WTC11 (cell line): ENCODE data around the gene SLC25A40. TPM values are rescaled to one million over a fixed set of nuclear protein-coding genes. Genes with fewer than 3 reads are reported as not detected.
"Not testable (repeated sequence)": the region's sequence is repeated elsewhere in the genome, so short reads cannot be mapped to it uniquely, and the experiment has no call there.

Experiments
- ATAC-seq: fragments of 200-7000 bp; cut with Tn5 transposase; 2 replicates; pipeline ENCODE4 v1.10.0; 2021; ENCODE audit warnings: mild to moderate bottlenecking, moderate library complexity
- CTCF ChIA-PET: fragments of 300-600 bp; sonication (Branson Sonifier 250); formaldehyde crosslinking; loops from one replicate; lab custom pipeline; 2021; ENCODE audit warnings: antibody characterized with exemption; lab: Charles Lee
- POLR2A ChIA-PET: fragments of 350-600 bp; sonication (Branson Sonifier 250); formaldehyde crosslinking; loops from one replicate; lab custom pipeline; 2021; ENCODE audit warnings: antibody characterized with exemption; lab: Charles Lee
- DNase-seq: peaks from one replicate; pipeline ENCODE4 v3.0.0; 2021; ENCODE audit warnings: low spot score
- H3K27ac Mint-ChIP-seq: 2 replicates; pipeline ENCODE4 v1.8.0; 2021; ENCODE audit warnings: mixed read lengths
- H3K27me3 Mint-ChIP-seq: 2 replicates; pipeline ENCODE4 v1.8.0; 2021; ENCODE audit warnings: low read depth, mild to moderate bottlenecking, moderate library complexity, mixed read lengths
- H3K36me3 Mint-ChIP-seq: 2 replicates; pipeline ENCODE4 v1.8.0; 2021; ENCODE audit warnings: mixed read lengths
- H3K4me1 Mint-ChIP-seq: 2 replicates; pipeline ENCODE4 v1.8.0; 2022; ENCODE audit warnings: mixed read lengths
- H3K4me3 Mint-ChIP-seq: 2 replicates; pipeline ENCODE4 v1.8.0; 2021; ENCODE audit warnings: mild to moderate bottlenecking, moderate library complexity, mixed read lengths
- H3K9me3 Mint-ChIP-seq: 2 replicates; pipeline ENCODE4 v1.8.0; 2021; ENCODE audit warnings: mixed read lengths
- AR ChIP-seq: fragments of 250-450 bp; sonication (Bioruptor Pico); IDR thresholded peaks from 2 replicates; pipeline ENCODE4 v1.9.0; 2021; ENCODE audit warnings: mild to moderate bottlenecking
- ATF1 ChIP-seq: sonication (generic); formaldehyde crosslinking; IDR thresholded peaks from 2 replicates; pipeline ENCODE4 v1.8.1; 2023; ENCODE audit warnings: mild to moderate bottlenecking, moderate library complexity, missing genetic modification reagents
- ELF4 ChIP-seq: sonication (generic); formaldehyde crosslinking; IDR thresholded peaks from 2 replicates; pipeline ENCODE4 v1.8.1; 2022; ENCODE audit warnings: low read depth, mild to moderate bottlenecking, moderate library complexity, missing genetic modification reagents
- ETV6 ChIP-seq: sonication (generic); formaldehyde crosslinking; IDR thresholded peaks from 2 replicates; pipeline ENCODE4 v1.8.1; 2022; ENCODE audit warnings: mild to moderate bottlenecking, missing genetic modification reagents
- FOXJ3 ChIP-seq: sonication (generic); formaldehyde crosslinking; IDR thresholded peaks from 2 replicates; pipeline ENCODE4 v1.9.0; 2021; ENCODE audit warnings: missing genetic modification reagents, mild to moderate bottlenecking, borderline replicate concordance
- GTF2I ChIP-seq: fragments of 250-450 bp; sonication (Bioruptor Pico); conservative IDR thresholded peaks from 2 replicates; pipeline ENCODE4 v1.4.0; 2021; ENCODE audit warnings: mild to moderate bottlenecking
- KAT7 ChIP-seq: sonication (generic); formaldehyde crosslinking; IDR thresholded peaks from 2 replicates; pipeline ENCODE4 v1.8.1; 2023; ENCODE audit warnings: missing genetic modification reagents, mild to moderate bottlenecking, borderline replicate concordance
- NFE2L1 ChIP-seq: sonication (generic); formaldehyde crosslinking; IDR thresholded peaks from 2 replicates; pipeline ENCODE4 v1.8.1; 2023; ENCODE audit warnings: missing genetic modification reagents
- NR2C2 ChIP-seq: sonication (generic); formaldehyde crosslinking; IDR thresholded peaks from 2 replicates; pipeline ENCODE4 v1.8.0; 2022; ENCODE audit warnings: mild to moderate bottlenecking, missing genetic modification reagents
- NR3C1 ChIP-seq: sonication (generic); formaldehyde crosslinking; conservative IDR thresholded peaks from 2 replicates; pipeline ENCODE4 v1.8.1; 2023; ENCODE audit warnings: low read depth, mild to moderate bottlenecking, missing genetic modification reagents
- RELA ChIP-seq: sonication (generic); formaldehyde crosslinking; IDR thresholded peaks from 2 replicates; pipeline ENCODE4 v1.8.1; 2022; ENCODE audit warnings: missing genetic modification reagents, mild to moderate bottlenecking, borderline replicate concordance
- TEAD4 ChIP-seq: sonication (generic); formaldehyde crosslinking; IDR thresholded peaks from 2 replicates; pipeline ENCODE4 v1.8.0; 2022; ENCODE audit warnings: mild to moderate bottlenecking, missing genetic modification reagents
- ZNF121 ChIP-seq: sonication (generic); formaldehyde crosslinking; IDR thresholded peaks from 2 replicates; pipeline ENCODE4 v1.8.0; 2023; ENCODE audit warnings: missing genetic modification reagents
- total RNA-seq: library from RNA; stranded (reverse); gene quantifications from 3 replicates; pipeline ENCODE4 v1.2.3, GENCODE V29; 2021
- TF ChIP-seq, protein P1 (sequence below): fragments of 200-600 bp; IDR thresholded peaks from 2 replicates; pipeline ENCODE4 v1.8.0; 2022; ENCODE audit warnings: antibody characterized with exemption

SLC25A40 gene
- total RNA-seq, 1 experiment from 2014 or later = 18.1 TPM

- ChIA-PET CTCF (no interaction called here), POLR2A (interaction anchor here (2.4 kb wide), 1 partner anchor 57 kb away, joined by 10 read pairs; the partner anchor contains the start of gene ADAM22)
- H3K9me3 Mint-ChIP-seq = no peaks in the 10 kb centered on the region
- TF ChIP-seq, protein P1, sequence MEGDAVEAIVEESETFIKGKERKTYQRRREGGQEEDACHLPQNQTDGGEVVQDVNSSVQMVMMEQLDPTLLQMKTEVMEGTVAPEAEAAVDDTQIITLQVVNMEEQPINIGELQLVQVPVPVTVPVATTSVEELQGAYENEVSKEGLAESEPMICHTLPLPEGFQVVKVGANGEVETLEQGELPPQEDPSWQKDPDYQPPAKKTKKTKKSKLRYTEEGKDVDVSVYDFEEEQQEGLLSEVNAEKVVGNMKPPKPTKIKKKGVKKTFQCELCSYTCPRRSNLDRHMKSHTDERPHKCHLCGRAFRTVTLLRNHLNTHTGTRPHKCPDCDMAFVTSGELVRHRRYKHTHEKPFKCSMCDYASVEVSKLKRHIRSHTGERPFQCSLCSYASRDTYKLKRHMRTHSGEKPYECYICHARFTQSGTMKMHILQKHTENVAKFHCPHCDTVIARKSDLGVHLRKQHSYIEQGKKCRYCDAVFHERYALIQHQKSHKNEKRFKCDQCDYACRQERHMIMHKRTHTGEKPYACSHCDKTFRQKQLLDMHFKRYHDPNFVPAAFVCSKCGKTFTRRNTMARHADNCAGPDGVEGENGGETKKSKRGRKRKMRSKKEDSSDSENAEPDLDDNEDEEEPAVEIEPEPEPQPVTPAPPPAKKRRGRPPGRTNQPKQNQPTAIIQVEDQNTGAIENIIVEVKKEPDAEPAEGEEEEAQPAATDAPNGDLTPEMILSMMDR = no peak
- DNase-seq = no peak
- H3K27ac Mint-ChIP-seq = no peak overlapping the region
- ATAC-seq = no peak
- peak overlapping the region; percentile 92 for H3K4me3 Mint-ChIP-seq
- no peaks in the 10 kb centered on the region for H3K27me3 Mint-ChIP-seq
- H3K4me1 Mint-ChIP-seq = peaks cover 25% of the 10 kb centered on the region
- H3K36me3 Mint-ChIP-seq = peaks cover 24% of the 10 kb centered on the region
Observed at GRCh38 chr7:87877366-87878040, 1.3 kb upstream of the SLC25A40 start.

GRCh38 chr7:87876869-87877234 lies 692 bp upstream of the SLC25A40 start:
- Mint-ChIP-seq H3K4me1 (peaks cover 25% of the 10 kb centered on the region), H3K4me3 (peak overlapping the region; percentile 92), H3K9me3 (no peaks in the 10 kb centered on the region), H3K27me3 (no peaks in the 10 kb centered on the region), H3K27ac (peak overlapping the region; percentile 96), H3K36me3 (peaks cover 26% of the 10 kb centered on the region)
- TF ChIP-seq ETV6 (no peak), NR2C2 (no peak), NR3C1 (CRISPR knock-in tag) (no peak), NFE2L1 (CRISPR knock-in tag) (no peak), ELF4 (CRISPR knock-in tag) (no peak), TEAD4 (CRISPR knock-in tag) (no peak)
- DNase-seq = peak; percentile 62
- peak; percentile 11 for ATAC-seq
- CTCF ChIA-PET = no interaction called here
- POLR2A ChIA-PET = interaction anchor here (1.5 to 2.4 kb wide), 2 partner anchors 50 to 57 kb away, joined by 4 to 10 read pairs; partner anchors contain the start of gene ADAM22

DNA sequence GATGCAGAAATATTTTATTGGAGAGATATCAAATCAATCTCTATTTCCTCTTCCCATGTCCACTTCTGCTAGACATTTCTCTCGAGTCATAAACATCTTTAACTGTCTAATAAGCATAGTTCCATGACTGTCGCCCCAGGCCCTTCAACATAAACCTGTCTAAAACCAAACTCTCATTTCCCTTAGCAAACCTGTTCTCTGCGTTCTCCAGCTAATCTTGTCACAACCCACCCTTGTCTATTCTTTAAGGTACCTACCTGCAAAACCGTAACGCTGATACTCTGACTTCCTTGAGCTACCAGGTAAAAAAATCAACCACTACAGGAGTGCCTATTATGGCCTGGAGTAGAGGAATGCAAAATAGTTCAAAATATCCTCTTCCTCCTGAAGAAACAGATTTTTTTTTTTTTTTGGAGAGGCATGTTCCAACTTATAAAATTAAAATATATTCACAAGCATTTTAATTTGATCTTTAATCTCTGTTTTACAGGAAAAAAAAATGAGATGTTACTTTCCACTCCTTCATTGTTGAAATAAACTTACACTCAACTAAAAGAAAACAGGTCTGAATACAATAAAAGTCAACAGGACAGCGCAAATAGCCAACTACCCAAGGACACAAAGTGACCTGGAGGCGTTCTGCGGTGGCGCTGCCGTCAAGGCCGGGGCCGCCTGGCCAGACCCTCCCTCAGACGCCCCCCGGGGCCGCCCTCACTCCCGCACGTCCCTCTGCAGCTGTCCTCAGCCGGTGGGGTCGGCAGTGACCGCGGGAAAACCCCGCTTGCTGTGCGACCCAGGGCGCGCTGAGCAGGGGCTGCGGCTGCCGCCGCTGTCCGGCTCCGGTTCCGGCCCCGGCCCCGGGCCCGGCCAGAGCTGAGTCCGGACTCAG lies 765 bp downstream of the SLC25A40 start:
- Mint-ChIP-seq H3K27me3 (no peaks in the 10 kb centered on the region), H3K4me1 (peaks cover 25% of the 10 kb centered on the region), H3K27ac (peak overlapping the region; percentile 94), H3K9me3 (peaks cover 7% of the 10 kb centered on the region; the same call in 1 of the 2 replicates), H3K4me3 (peak overlapping the region; percentile 92), H3K36me3 (peaks cover 32% of the 10 kb centered on the region)
- 0 out of 2 replicates have a peak, but pooled peaks have one; percentile 38 for TF ChIP-seq ATF1
- TF ChIP-seq FOXJ3 (CRISPR knock-in tag) = no peak
- peak; percentile 91 for TF ChIP-seq ZNF121 (CRISPR knock-in tag)
- TF ChIP-seq RELA = 0 out of 2 replicates have a peak, but pooled peaks have one; percentile 19
- TF ChIP-seq KAT7 = peak; percentile 5
- ChIA-PET POLR2A (interaction anchor here (1.5 to 2.4 kb wide), 2 partner anchors 52 to 59 kb away, joined by 4 to 10 read pairs; partner anchors contain the start of gene ADAM22), CTCF (interaction anchor here (1.2 kb wide), 1 partner anchor 8 kb away, joined by 3 read pairs; no protein-coding TSS in a partner anchor)
- ATAC-seq = no peak; the same call in 1 of the 2 replicates
- no peak for DNase-seq

GRCh38 chr7:87874066-87874465 lies 2.1 kb downstream of the SLC25A40 start:
- Mint-ChIP-seq H3K27me3 (no peaks in the 10 kb centered on the region), H3K27ac (no peak overlapping the region), H3K4me3 (peak overlapping the region; percentile 92), H3K9me3 (peaks cover 7% of the 10 kb centered on the region; the same call in 1 of the 2 replicates), H3K4me1 (peaks cover 25% of the 10 kb centered on the region), H3K36me3 (peaks cover 26% of the 10 kb centered on the region)
- ATAC-seq = no peak
- no peak for TF ChIP-seq GTF2I (CRISPR knock-in tag)
- TF ChIP-seq AR = no peak
- ChIA-PET CTCF (no interaction called here), POLR2A (no interaction called here)
- DNase-seq = no peak

DNA sequence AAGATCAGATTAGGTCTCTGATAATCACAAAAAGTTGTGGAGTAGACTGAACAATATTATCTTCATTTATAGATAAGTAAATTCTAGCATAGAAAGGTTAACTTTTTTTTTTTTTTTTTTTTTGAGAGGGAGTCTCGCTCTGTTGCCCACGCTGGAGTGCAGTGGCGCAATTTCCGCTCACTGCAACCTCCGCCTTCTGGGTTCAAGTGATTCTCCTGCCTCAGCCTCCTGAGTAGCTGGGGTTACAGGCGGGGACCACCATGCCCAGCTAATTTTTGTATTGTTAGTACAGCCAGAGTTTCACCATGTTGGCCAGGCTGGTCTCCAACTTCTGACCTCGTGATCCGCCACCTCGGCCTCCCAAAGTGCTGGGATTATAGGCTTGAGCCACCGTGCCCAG lies 2.8 kb downstream of the SLC25A40 start:
- H3K27me3 Mint-ChIP-seq, POLR2A ChIA-PET, H3K4me3 Mint-ChIP-seq, CTCF ChIA-PET, DNase-seq, ATAC-seq, H3K9me3 Mint-ChIP-seq, H3K27ac Mint-ChIP-seq: not testable (repeated sequence)
- H3K4me1 Mint-ChIP-seq = peaks cover 22% of the 10 kb centered on the region
- H3K36me3 Mint-ChIP-seq = peaks cover 24% of the 10 kb centered on the region
